Esophagus muscularis mucosa (tissue), 4 donors: ENCODE results near the gene EHD1.

Source experiments
- EP300 ChIP-seq: sonication (generic); formaldehyde crosslinking; IDR thresholded peaks from one replicate; pipeline ENCODE4 v1.6.1; 2017; ENCODE audit warnings: antibody characterized with exemption
- POLR2A ChIP-seq: fragments of 450-650 bp; IDR thresholded peaks from one replicate; pipeline ENCODE4 v1.6.1; 2017; ENCODE audit warnings: antibody characterized with exemption, moderate library complexity, mild to moderate bottlenecking, low read depth
- POLR2AphosphoS5 ChIP-seq, 2 donors: sonication (generic); formaldehyde crosslinking; IDR thresholded peaks; one replicate each; pipeline ENCODE4 v1.6.1; 2017; ENCODE audit warnings: antibody characterized with exemption in 2 of 2
- TF ChIP-seq, protein P1 (sequence below), 3 experiments: fragments of 200-600 bp in 2 of 3; fragments of 450-650 bp in 1 of 3; sonication (generic) in 2 of 3; IDR thresholded peaks; one replicate each; pipeline ENCODE4 v1.5.1; 2017 to 2019; ENCODE audit warnings: antibody characterized with exemption in 3 of 3, mild to moderate bottlenecking in 2 of 3, moderate library complexity in 1 of 3

DNA sequence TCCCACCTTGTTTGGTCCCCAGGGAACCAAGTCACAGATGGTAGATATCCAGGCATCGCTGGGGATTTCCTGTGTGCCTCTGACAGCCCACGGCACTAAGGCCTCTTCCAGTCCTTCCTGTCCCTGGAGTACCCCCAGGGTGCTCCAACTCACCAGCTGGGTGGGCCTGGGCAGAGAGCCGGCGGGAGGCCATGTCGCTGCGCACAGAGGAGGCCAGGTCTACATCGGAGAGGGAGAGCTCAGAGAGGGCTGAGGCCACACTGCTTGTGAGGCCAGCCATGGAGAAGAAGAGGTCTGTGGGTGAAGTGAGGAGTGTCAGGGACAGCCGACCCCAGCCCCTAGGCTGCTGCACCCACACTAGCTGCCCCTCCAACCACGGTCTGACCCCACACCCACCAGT lies 33.3 kb upstream of the EHD1 start:
- no peak for TF ChIP-seq POLR2AphosphoS5 (IDR thresholded peaks at IDR 0.05)
- TF ChIP-seq, protein P1, sequence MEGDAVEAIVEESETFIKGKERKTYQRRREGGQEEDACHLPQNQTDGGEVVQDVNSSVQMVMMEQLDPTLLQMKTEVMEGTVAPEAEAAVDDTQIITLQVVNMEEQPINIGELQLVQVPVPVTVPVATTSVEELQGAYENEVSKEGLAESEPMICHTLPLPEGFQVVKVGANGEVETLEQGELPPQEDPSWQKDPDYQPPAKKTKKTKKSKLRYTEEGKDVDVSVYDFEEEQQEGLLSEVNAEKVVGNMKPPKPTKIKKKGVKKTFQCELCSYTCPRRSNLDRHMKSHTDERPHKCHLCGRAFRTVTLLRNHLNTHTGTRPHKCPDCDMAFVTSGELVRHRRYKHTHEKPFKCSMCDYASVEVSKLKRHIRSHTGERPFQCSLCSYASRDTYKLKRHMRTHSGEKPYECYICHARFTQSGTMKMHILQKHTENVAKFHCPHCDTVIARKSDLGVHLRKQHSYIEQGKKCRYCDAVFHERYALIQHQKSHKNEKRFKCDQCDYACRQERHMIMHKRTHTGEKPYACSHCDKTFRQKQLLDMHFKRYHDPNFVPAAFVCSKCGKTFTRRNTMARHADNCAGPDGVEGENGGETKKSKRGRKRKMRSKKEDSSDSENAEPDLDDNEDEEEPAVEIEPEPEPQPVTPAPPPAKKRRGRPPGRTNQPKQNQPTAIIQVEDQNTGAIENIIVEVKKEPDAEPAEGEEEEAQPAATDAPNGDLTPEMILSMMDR (IDR thresholded peaks at IDR 0.05): no peak
- TF ChIP-seq EP300: no peak
- no peak for TF ChIP-seq POLR2A
